Measurements from ENCODE around the gene TRAF3IP1. TPM values are rescaled to one million over a fixed set of nuclear protein-coding genes. Genes with fewer than 3 reads are reported as not detected.

The TRAF3IP1 gene
- total and polyA plus RNA-seq, 2 of the 13 experiments (the other 11 are each of a cell fraction or from before 2014, with no cell fraction given): 4.1 to 12.9 TPM

DNA sequence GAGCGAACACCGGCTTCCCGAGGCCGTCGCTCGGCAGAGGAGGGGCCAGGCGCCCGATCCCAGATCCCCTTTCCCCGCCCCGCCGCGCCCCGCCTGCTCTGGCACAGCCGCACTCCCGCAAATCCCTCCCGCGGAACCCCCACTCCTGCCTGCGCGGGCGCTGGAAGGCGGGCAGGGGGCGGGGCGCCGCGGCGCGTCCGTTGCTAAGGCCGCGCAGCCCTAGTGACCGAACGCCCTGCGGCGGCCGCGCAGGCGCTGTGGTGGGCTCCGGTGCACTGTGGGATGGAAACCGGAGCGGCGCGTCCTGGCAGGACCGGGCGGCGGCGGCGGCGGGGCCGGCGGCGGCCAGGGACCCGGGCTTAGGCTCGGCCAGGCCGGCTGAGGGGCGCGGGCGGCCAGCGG, at the start of gene TRAF3IP1 (continued):
- TF ChIP-seq, protein P1, sequence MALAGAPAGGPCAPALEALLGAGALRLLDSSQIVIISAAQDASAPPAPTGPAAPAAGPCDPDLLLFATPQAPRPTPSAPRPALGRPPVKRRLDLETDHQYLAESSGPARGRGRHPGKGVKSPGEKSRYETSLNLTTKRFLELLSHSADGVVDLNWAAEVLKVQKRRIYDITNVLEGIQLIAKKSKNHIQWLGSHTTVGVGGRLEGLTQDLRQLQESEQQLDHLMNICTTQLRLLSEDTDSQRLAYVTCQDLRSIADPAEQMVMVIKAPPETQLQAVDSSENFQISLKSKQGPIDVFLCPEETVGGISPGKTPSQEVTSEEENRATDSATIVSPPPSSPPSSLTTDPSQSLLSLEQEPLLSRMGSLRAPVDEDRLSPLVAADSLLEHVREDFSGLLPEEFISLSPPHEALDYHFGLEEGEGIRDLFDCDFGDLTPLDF (CRISPR knock-in tag; IDR thresholded peaks at IDR 0.05): peak; percentile 79
- TF ChIP-seq PAWR (CRISPR knock-in tag; IDR thresholded peaks at IDR 0.05; ENCODE audit: borderline replicate concordance): no peak
- TF ChIP-seq NCOA5 (CRISPR knock-in tag; IDR thresholded peaks at IDR 0.05): no peak
- TF ChIP-seq, protein P2, sequence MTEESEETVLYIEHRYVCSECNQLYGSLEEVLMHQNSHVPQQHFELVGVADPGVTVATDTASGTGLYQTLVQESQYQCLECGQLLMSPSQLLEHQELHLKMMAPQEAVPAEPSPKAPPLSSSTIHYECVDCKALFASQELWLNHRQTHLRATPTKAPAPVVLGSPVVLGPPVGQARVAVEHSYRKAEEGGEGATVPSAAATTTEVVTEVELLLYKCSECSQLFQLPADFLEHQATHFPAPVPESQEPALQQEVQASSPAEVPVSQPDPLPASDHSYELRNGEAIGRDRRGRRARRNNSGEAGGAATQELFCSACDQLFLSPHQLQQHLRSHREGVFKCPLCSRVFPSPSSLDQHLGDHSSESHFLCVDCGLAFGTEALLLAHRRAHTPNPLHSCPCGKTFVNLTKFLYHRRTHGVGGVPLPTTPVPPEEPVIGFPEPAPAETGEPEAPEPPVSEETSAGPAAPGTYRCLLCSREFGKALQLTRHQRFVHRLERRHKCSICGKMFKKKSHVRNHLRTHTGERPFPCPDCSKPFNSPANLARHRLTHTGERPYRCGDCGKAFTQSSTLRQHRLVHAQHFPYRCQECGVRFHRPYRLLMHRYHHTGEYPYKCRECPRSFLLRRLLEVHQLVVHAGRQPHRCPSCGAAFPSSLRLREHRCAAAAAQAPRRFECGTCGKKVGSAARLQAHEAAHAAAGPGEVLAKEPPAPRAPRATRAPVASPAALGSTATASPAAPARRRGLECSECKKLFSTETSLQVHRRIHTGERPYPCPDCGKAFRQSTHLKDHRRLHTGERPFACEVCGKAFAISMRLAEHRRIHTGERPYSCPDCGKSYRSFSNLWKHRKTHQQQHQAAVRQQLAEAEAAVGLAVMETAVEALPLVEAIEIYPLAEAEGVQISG (CRISPR knock-in tag; IDR thresholded peaks at IDR 0.05): peak; percentile 75
- TF ChIP-seq KMT2B (CRISPR knock-in tag; IDR thresholded peaks at IDR 0.05): no peak
- no peak for TF ChIP-seq TEAD3 (CRISPR knock-in tag; optimal IDR thresholded peaks at IDR 0.05; ENCODE audit: borderline replicate concordance)
- TF ChIP-seq TGIF2 (CRISPR knock-in tag; IDR thresholded peaks at IDR 0.05): 0 out of 2 replicates have a peak, but pooled peaks have one; percentile 10
- peak; percentile 48 for TF ChIP-seq MED1 (CRISPR knock-in tag; IDR thresholded peaks at IDR 0.05)
- TF ChIP-seq ZNF331 (CRISPR knock-in tag; IDR thresholded peaks at IDR 0.05): peak; percentile 81
- TF ChIP-seq ERF (CRISPR knock-in tag; IDR thresholded peaks at IDR 0.05): peak; percentile 73
- TF ChIP-seq ZNF747 (CRISPR knock-in tag; IDR thresholded peaks at IDR 0.05; ENCODE audit: borderline replicate concordance): no peak
- no peak for TF ChIP-seq ATAD3A (CRISPR knock-in tag; IDR thresholded peaks at IDR 0.05)
- no peak; the same call in 1 of the 2 replicates for TF ChIP-seq ZMYM4 (CRISPR knock-in tag; IDR thresholded peaks at IDR 0.05)
- TF ChIP-seq, protein P3, sequence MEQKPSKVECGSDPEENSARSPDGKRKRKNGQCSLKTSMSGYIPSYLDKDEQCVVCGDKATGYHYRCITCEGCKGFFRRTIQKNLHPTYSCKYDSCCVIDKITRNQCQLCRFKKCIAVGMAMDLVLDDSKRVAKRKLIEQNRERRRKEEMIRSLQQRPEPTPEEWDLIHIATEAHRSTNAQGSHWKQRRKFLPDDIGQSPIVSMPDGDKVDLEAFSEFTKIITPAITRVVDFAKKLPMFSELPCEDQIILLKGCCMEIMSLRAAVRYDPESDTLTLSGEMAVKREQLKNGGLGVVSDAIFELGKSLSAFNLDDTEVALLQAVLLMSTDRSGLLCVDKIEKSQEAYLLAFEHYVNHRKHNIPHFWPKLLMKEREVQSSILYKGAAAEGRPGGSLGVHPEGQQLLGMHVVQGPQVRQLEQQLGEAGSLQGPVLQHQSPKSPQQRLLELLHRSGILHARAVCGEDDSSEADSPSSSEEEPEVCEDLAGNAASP (CRISPR knock-in tag; IDR thresholded peaks at IDR 0.05; ENCODE audit: borderline replicate concordance): 0 out of 2 replicates have a peak, but pooled peaks have one; percentile 19
